HG03060 (cell line): ENCODE results near the gene XCL2.
"Not testable (repeated sequence)": the region's sequence is repeated elsewhere in the genome, so short reads cannot be mapped to it uniquely, and the experiment has no call there.

Source experiments
- ATAC-seq: cut with Tn5 transposase; IDR thresholded peaks from one replicate; pipeline ENCODE4 v1.9.1; 2021; ENCODE audit warnings: low read depth, moderate number of reproducible peaks; ENCODE audit not compliant: unreplicated experiment

XCL2 gene

DNA sequence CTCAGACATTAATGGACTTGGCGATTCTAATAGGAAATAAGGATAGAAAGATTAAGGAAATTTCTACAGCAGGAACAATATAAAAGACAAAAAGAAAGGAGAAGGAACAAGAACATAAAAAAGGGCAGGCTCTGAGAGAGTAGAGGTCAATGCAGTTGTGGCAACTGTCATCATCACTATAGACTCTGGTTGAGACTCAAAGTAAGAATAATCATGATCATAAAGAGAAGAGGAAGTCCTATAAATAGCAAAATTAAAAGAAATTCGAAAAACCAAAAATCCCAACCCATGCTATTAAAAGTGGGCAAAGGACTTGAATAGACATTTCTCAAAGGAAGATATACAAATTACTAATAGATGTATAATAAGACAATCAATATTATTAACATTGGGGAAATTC lies 18.2 kb upstream of the XCL2 start:
- ATAC-seq = no peak

DNA sequence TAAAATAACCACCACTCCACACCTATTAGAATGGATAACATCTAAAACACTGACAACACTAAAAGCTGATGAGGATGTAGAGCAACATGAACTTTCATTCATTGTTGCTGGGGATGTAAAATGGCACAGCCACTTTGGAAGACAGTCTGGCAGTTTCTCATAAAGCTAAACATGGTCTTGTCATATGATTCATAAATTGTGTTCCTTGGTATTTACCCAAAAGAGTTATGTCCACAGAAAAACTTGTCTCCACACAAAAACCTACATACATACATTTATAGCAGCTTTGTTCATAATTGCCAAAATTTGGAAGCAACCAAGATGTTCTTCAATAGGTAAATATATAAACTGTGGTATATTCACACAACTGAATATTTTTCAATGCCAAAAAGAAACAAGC lies 16.6 kb upstream of the XCL2 start:
- ATAC-seq = no peak

DNA sequence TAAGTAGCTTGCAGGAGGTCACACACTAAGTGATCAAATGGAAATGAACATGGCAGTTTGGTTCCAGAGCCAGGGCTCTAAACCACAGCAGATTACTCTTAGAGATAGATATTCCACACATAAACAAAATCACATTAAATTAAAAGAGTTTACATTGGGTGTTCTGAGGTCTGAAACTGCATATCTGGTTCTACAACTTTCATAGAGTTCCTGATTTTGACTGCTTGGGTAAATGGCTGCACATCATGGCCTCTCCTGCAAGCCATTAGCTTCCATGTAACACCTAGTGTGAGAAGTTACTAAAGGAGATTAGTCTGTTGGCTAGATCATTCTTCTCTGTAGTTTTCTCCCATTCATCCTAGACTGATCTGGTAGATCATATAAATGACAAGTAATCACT lies 12.8 kb upstream of the XCL2 start:
- ATAC-seq = no peak

DNA sequence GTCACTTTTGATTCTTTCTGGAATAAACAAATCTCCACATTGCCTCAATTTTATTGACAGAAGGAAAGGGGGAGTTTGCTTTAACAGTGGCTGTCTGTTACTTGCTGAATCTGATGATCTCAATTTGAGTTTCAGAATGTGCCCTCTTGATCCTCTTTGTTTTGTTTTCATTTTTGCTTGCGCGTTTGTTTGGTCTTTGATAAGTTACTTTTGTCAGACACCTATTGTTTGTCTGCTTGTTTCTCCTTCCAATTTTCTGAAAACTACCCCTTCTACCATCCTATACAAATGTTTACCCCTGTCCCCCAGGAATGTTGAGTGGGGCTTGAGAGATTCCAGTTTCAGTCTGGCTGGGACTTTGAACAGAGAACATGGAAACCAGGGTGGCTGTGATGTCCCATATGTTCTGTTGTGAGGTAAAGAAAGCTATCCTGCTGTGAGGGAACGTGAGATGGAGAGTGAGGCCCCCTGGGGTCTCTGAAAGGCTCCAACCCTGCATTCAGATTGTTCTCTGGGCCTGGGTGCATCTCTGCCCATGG lies 11.8 kb upstream of the XCL2 start:
- no peak for ATAC-seq

DNA sequence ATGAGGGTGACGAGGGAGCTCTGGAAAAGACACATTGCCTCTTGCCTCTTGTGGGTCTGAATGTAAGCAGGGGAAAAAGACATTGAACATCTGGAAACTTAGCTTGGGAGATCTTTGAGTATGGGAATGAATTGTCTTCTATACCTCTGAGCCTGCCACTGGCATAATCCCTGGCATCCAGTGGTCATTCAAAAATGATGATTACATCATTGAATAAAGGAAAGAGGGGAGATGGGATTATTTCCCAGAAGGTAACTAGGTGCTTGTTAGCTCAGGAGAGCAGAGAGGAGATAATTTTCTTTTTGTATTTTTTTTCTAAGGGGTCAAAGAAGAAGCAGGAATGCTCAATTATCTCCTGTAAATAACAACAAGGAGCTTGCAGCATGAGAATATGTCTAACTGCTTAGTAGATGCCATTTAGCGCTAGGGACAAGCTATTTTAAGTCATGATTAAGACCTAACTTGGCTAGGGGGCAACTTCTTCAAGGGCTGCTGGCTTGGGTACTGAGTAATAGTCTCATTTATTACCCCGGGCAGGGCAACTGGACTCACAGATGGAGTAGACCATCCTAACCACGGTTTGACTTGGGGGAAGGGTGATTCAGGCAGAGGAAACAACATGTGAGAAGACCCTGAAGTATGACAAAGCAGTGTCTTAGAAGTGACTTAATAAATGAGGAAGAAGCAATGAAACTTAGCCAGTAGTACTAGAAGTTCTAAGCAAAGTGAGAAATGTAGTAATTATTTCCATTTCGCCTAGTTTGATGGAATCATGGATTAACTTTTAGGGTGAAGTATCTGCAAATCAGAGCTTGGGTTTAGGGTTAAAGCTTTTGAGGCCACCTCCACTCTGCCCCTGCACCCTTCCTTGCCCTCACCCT lies 11.0 kb upstream of the XCL2 start:
- no peak for ATAC-seq

DNA sequence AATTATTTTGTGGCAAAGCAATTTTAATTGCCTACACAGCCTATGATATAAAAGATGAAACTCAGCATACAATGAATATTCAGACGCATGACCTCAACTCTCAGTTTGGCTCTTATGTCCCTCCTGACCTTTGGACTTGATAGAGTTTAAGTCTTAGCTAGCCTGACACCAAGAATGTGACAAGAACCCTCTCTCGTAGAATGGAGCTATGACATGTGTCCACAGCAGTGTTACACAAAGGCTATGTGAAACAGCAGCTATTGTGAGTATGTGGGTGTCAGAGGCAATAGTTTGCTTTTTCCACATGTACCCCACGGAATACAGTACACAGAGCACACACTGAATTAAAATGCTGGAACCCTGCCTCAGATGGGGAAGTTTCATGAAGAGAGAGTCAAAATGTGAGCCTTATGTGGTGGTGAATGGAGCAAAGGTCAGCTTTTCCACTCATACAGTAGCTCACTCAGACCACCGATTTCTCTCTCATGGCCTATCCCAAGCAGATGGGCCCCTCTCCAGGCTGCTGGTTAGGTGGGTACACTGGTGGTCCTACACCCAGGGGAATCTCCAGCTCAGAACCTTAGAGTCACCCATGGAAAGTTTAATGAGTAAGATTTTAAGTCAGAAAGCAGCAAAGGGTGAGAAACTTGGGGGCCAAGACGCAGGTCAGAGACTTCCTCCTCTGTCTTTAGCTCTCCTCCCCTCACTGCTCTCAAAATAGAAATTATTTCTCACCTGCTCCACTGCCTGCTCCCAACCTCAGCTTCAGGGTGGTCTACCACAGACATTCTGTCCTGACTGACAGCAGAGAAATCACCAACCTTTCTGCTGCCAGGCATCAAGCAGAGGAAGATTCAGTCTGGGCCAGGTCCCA lies 10.1 kb upstream of the XCL2 start:
- no peak for ATAC-seq

DNA sequence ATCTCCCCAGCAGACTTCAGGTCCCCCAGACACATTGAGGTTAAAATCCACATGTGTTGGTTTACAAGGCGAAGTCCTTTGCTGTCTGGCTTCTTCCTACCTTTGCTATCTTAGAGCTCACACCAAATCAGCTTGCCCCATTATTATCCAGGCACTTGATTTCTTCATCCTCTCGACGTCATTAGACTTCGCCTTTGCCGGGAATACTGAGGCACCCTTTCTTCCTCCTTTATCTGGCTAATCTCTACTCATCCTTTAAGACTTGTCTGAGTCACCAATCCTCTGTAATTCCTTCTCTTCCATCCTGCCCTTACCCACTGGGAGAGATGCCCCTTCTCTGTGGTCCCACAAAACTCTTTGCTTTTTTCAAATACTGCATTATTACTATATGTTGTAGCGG lies 9.2 kb upstream of the XCL2 start:
- no peak for ATAC-seq

DNA sequence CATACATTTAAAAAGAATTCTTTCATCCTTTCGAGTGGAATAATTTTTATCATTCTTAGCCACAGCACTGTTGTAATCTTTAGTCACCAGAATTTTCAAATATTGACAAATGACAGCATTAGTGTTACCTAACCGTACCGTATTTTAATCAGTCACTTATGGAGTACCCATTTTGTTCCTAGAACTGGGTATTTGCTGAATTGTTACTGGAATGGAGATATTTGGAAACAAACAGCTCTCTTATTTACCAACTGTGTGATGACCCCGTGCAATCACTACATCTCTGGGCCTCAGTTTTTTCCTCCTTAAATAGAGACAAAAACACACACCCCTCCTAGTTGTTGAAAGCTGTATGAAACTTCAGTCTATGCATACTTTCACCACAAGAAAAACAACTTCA lies 7.9 kb upstream of the XCL2 start:
- ATAC-seq = no peak

DNA sequence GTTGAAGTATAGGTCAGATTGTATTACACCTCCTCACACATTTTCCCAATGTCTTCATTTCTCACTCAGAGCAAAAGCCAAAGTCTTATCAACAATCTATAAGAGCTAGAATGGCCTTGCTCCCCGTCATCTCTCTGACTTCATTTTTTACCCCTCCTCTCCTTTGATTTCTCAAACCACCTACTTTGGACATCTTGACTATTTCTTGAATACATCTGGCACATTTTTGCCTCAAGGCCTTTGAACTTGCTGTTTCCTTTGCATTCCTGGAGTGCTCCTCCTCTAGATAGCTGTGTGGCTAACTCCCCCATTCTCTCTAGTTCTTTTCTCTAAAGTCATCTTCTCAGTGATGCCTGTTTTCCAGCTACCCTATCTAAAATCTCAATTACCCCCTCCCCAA lies 7.2 kb upstream of the XCL2 start:
- ATAC-seq = no peak

DNA sequence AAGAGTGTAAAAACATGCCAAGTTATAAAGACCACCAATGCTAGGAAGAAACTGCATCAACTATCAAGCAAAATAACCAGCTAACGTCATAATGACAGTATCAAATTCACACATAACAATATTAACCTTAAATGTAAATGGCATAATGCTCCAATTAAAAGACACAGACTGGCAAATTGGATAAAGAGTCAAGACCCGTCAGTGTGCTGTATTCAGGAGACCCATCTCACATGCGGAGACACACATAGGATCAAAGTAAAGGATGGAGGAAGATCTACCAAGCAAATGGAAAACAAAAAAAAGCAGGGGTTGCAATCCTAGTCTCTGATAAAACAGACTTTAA lies 2.7 kb upstream of the XCL2 start:
- not testable (repeated sequence) for ATAC-seq

DNA sequence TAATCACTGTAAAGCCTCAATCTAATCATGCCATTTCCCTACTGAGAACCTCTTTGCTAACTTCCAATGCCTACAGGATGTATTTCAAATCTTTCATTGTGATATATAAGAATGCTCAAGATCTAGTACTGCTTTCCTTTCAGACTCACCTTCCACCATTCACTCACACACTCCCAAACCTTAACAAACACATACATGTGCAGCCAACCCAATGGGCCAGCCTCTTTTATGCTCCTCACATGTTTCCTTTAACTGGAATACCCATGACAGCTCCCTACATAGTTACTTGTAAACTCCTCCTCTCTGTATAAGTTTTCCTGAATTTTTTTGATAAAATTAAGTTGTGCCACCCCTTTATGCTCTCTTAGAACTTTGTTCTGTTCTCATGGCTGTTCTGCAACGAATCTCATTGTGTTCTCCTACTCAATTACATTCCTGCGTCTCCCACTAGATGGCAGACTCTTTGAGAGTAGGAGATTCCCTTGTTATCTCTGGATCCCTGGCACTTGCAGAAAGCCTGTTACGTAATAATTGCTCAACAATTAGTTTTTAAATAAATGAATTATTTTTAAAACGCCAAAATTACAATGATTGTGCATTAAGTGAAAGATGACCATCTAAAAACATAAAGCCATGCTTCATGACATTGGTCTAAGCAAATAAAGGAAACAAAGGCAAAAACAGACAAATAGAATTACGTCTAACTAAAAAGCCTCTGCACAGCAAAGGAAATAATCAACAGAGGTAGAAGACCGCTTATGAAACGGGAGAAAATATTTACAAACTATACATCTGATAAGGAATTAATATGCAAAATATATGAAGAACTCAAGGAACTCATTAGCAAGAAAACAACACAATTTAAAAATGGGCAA lies 2.1 kb upstream of the XCL2 start:
- ATAC-seq = not testable (repeated sequence)

DNA sequence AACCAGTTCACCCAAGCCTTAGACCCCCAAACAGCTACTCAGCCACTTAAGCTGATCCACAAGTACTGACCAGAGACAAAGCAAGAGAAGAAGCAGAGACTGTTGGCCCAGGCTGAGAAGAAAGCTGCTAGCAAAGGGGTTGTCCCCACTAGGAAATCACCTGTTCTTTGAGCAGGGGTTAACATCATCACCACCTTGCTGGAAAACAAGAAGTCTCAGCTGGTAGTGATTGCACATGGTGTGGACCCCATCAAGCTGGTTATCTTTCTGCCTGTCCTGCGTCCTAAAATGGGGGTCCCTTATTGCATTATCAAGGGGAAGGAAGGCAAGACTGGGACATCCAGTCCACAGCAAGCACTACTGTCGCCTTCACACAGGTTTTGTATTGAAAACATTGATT lies 819 bp downstream of the XCL2 start:
- not testable (repeated sequence) for ATAC-seq

DNA sequence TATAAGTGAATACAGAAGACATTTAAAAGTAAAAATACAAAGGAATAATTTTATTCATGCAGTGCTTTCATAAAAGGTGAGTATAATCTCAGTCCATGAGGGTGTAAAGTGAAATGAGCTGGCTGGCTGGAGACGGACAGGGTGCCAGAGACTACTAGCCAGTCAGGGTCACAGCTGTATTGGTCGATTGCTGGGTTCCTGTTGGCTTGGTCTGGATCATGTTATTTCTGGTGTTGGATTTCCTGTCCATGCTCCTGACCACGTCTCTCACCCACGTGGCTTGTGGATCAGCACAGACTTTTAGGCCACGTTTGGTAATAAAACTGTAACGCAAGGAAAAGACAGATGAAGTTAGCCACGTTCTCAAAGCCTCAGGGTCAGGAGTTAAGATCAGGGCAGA lies 3.0 kb downstream of the XCL2 start:
- not testable (repeated sequence) for ATAC-seq

DNA sequence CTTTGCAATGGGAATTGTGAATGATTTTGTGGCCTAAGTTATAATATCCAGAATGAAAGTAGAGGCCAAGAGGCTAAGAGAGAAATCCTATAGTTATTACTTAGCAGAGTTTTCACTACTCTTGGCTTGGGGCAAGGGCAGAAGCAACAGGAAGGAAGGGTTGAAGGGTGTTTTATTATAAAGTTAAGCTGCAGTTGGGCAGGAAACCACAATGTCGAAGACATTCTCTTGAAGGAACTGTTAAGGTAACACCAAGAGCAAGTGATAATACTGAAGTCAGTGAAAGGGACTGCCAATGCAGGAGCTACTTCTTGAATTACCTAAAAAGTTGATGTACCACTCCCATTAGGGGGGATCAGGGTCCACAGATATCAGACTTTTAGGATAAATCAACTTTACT lies 8.3 kb downstream of the XCL2 start:
- ATAC-seq = no peak

DNA sequence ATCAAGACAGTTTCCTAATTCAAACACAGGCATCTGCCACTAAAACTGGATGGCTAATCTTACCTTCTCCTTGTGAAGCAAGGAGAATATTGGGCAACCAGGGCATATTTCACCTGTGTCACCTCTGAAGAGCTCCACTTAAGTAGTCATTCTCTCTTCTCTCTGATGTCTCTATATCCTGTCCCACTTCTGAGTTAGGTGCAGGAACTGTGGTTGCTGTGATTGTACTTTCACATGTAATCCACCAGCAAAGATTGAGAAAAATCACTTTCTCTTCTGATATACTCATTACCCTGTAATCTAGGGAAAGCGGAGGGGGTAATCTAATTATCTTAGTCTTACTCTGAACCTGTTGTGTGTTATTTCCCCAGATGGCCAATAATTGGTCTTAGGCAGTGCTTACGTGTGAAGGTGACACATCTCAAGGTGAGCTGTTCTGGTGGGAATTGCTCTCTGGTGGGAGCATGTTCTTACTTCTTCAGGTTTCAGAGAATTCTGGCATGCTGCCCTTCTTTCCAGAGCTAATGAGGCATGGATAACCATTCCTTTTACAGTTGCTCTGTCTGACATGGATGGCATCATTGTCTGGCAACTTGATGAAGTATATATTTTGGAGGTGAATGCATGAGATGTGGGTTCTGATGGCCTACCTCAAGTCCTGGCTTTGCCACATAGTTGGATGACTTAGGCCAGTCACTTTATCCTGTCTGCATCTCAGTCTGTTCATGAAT lies 12.0 kb downstream of the XCL2 start:
- no peak for ATAC-seq

DNA sequence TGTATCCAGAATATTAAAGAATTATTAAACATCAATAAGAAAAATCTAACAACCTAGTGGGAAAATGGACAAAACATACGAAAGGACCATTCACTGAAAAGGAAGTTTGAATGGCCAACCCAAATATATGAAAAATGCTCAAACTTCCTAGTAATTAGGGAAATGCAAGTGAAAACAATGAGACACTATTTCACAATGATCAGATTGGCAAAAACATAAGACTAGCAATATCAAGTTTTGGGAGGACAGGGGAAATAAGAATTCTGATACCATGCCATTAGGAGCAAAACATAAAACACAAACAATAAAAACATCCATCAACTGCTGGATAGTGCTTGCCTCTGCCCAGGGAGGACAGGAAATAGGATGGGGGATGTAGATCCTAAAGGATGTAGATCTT lies 14.3 kb downstream of the XCL2 start:
- no peak for ATAC-seq

DNA sequence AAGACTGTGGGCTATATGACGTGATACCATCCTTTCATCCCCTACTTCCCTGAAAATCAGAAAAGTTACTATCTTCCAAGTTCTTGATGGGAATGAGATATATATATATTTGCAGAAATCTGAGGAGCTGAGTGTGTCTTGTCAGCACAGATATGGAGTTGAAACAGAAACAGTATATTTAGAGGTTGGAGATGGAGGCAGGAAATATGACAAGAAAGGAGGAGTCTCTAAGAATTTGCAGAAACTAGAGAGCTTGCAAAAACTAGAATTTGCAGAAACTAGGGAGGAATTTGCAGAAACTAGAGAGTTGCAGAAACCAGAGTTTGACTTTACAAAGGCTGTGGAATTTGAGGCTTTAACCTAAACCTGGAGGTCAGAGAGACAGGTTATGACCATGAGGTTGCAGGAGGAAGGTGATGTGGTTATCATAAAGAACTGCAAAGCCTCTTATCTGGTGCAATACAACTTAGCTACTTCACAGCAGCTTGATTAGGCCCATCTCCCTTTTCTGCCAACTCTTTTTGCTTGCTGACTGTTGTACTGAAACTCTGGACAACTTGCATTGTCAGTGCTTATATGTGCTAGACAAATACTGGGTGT lies 22.3 kb downstream of the XCL2 start:
- ATAC-seq = no peak

DNA sequence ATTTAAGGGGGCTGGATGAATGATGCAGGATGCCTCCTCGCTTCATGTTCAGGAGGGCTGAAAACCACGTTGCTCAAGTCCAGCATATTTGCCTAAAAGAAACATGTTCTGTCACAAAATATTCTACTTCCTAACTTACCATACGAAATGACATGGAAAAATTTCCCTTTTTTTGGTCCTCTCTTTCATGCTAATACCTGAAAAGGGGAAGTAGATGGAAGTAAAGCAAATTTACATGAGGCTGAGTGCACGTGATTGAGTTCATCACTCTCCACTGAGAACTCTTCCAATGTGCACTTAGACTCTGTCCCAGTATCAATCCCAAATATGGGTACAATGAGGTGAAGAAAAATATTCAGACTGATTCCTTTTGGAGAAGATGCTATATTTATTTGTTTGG lies 23.0 kb downstream of the XCL2 start:
- ATAC-seq = no peak

DNA sequence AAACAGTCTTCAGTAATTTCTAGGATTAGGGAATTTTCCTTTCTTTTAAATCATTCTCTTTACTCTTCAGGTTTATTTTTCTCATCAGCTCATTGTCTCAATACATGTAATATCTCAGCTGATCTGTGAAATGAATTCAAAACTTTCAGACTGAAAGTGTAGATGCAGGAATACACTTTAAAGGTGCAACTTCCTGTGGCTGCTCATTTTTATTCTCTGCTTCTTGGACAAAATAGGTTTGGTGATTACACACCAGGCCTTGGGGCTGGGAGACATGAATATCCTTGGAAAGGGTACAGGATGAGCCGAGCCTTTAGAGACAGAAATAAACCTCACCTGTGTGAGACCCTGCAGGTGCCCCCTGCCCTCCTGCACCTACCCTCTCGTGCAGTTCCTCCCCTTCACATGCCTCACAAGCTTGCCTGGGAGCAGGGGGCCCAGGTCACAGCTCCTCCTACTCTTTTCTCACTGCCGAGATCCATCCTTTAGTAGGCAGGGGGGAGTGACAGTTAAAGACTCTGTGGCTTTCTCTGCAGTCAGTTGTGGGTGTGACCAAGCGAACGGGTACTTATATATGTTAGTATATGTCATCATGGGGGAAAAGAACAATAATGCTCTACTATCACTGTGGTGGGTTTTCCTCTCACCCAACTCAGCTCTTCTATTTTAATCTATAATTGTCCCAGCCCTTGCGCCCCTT lies 23.6 kb downstream of the XCL2 start:
- no peak for ATAC-seq
